HL-60 (cell line): ENCODE data around the gene ABCB1.

Experiments
- DNase-seq, 2 experiments: peaks; one replicate each; pipeline ENCODE4 v3.0.0-alpha.2; 2010 to 2020; ENCODE audit warnings: low read depth in 1 of 2, low spot score in 1 of 2
- H3K27ac ChIP-seq: fragments of 250-450 bp; sonication (Bioruptor Pico); replicated peaks from 2 replicates; pipeline ENCODE4 v1.5.1; 2020; ENCODE audit warnings: mild to moderate bottlenecking, moderate library complexity
- H3K27me3 ChIP-seq: fragments of 250-450 bp; sonication (Bioruptor Pico); 2 replicates; pipeline ENCODE4 v1.5.1; 2021; ENCODE audit warnings: mild to moderate bottlenecking, moderate library complexity; ENCODE audit not compliant: insufficient read depth, poor library complexity, severe bottlenecking
- H3K4me3 ChIP-seq: replicated peaks from 2 replicates; pipeline ENCODE4 v1.5.1; 2011; ENCODE audit warnings: mild to moderate bottlenecking, control low read depth, low read length; ENCODE audit not compliant: insufficient read depth
- CTCF ChIP-seq: IDR thresholded peaks from one replicate; pipeline ENCODE4 v1.5.1; 2011; ENCODE audit warnings: low read length, control low read depth, inconsistent platforms; ENCODE audit not compliant: insufficient read depth
- GABPA ChIP-seq: IDR thresholded peaks from 2 replicates; pipeline ENCODE4 v1.6.1; 2012; ENCODE audit warnings: low read depth
- POLR2AphosphoS5 ChIP-seq: IDR thresholded peaks from 2 replicates; pipeline ENCODE4 v1.6.1; 2012; ENCODE audit warnings: low read depth
- REST ChIP-seq: IDR thresholded peaks from 2 replicates; pipeline ENCODE4 v1.6.1; 2012; ENCODE audit warnings: low read depth; ENCODE audit not compliant: insufficient replicate concordance
- SPI1 ChIP-seq: IDR thresholded peaks from 2 replicates; pipeline ENCODE4 v1.6.1; 2012; ENCODE audit warnings: low read depth, mild to moderate bottlenecking, borderline replicate concordance

ABCB1 gene

GRCh38 chr7:87591211-87591610 lies 9.5 kb downstream of the ABCB1 start:
- no peaks in the 10 kb centered on the region for H3K27me3 ChIP-seq
- H3K27ac ChIP-seq, result no peak overlapping the region
- no peak for TF ChIP-seq CTCF
- TF ChIP-seq REST, result no peak
- TF ChIP-seq SPI1, result no peak
- no peak for TF ChIP-seq POLR2AphosphoS5
- no peak for TF ChIP-seq GABPA
- H3K4me3 ChIP-seq, result no peak overlapping the region
- DNase-seq, result no peak

- no peak overlapping the region for H3K4me3 ChIP-seq
- no peaks in the 10 kb centered on the region for H3K27me3 ChIP-seq
- H3K27ac ChIP-seq, result no peak overlapping the region
- no peak for DNase-seq
- TF ChIP-seq SPI1 (no peak), GABPA (no peak), REST (no peak), POLR2AphosphoS5 (no peak)
These were observed 10.1 kb downstream of the ABCB1 start for GRCh38 chr7:87590578-87590977.

- no peak for DNase-seq
- H3K27ac ChIP-seq, result no peak overlapping the region
- no peak overlapping the region for H3K4me3 ChIP-seq
- no peaks in the 10 kb centered on the region for H3K27me3 ChIP-seq
- TF ChIP-seq POLR2AphosphoS5, result no peak
- no peak for TF ChIP-seq REST
- TF ChIP-seq SPI1, result no peak
- no peak for TF ChIP-seq GABPA
- TF ChIP-seq CTCF, result no peak
These were observed 11.1 kb downstream of the ABCB1 start for GRCh38 chr7:87589631-87590030.

GRCh38 chr7:87581723-87582122 lies 19.0 kb downstream of the ABCB1 start:
- no peak overlapping the region for H3K27ac ChIP-seq
- no peak for DNase-seq
- H3K4me3 ChIP-seq, result no peak overlapping the region
- TF ChIP-seq POLR2AphosphoS5 (no peak), REST (no peak), GABPA (no peak), SPI1 (no peak), CTCF (no peak)
- H3K27me3 ChIP-seq, result no peaks in the 10 kb centered on the region
